B cell (primary cell): ENCODE data around the gene DRC1. TPM values are rescaled to one million over a fixed set of nuclear protein-coding genes. Genes with fewer than 3 reads are reported as not detected.

Experiments used
- ATAC-seq: fragments of 200-7000 bp; cut with Tn5 transposase; one replicate; pipeline ENCODE4 v1.10.0; 2021; ENCODE audit warnings: low read depth, mild to moderate bottlenecking, moderate number of reproducible peaks, moderate library complexity
- CTCF ChIA-PET: fragments of 350-600 bp; sonication (Branson Sonifier 250); formaldehyde crosslinking; loops from one replicate; lab custom pipeline; 2021; ENCODE audit warnings: antibody characterized with exemption, inconsistent platforms; lab: Charles Lee
- POLR2A ChIA-PET: fragments of 350-600 bp; sonication (Branson Sonifier 250); formaldehyde crosslinking; loops from one replicate; lab custom pipeline; 2021; ENCODE audit warnings: antibody characterized with exemption; lab: Charles Lee
- DNase-seq: peaks from one replicate; pipeline ENCODE4 v3.0.0; 2013
- H2AFZ ChIP-seq: 2 replicates; pipeline ENCODE4 v1.6.1; 2012; ENCODE audit warnings: mild to moderate bottlenecking, low read depth, low read length; ENCODE audit not compliant: insufficient read depth, poor library complexity, severe bottlenecking
- H3K27ac ChIP-seq, 2 donors: 1 replicate in 1 of 2; 2 replicates in 1 of 2; pipeline ENCODE4 v1.5.1; 2012 to 2013; ENCODE audit warnings: low read length in 2 of 2, mild to moderate bottlenecking in 2 of 2, moderate library complexity in 1 of 2
- H3K27me3 ChIP-seq, 4 experiments: fragments of 200-600 bp in 1 of 4; sonication (generic) in 1 of 4; replicated peaks in 1 of 4; 1 replicate in 2 of 4; 2 replicates in 2 of 4; pipeline versions ENCODE4 v1.6.1 to v1.7.0; 2013 to 2016; ENCODE audit warnings: low read length in 3 of 4, mild to moderate bottlenecking in 2 of 4, mixed read lengths in 1 of 4, moderate library complexity in 1 of 4; ENCODE audit not compliant: insufficient read depth in 4 of 4, control insufficient read depth in 3 of 4; ENCODE audit errors: control extremely low read depth in 1 of 4
- H3K36me3 ChIP-seq, 2 experiments: replicated peaks in 1 of 2; 1 replicate in 1 of 2; 2 replicates in 1 of 2; pipeline versions ENCODE4 v1.6.1 to v1.7.1; 2013; ENCODE audit warnings: low read length in 1 of 2; ENCODE audit not compliant: insufficient read depth in 2 of 2, control insufficient read depth in 1 of 2; ENCODE audit errors: control extremely low read depth in 1 of 2, extremely low read depth in 1 of 2
- H3K4me1 ChIP-seq, 2 donors: fragments of 200-600 bp in 1 of 2; sonication (generic) in 1 of 2; 1 replicate in 1 of 2; 2 replicates in 1 of 2; pipeline versions ENCODE4 v1.5.1 to v1.6.1; 2013 to 2017; ENCODE audit warnings: low read length in 2 of 2; ENCODE audit not compliant: control insufficient read depth in 2 of 2, insufficient read depth in 2 of 2
- H3K4me2 ChIP-seq: replicated peaks from 2 replicates; pipeline ENCODE3; 2012; ENCODE audit warnings: mild to moderate bottlenecking, low read depth, low read length; ENCODE audit not compliant: poor library complexity, severe bottlenecking
- H3K4me3 ChIP-seq, 5 experiments: fragments of 200-600 bp in 1 of 5; sonication (generic) in 1 of 5; 1 replicate in 3 of 5; 2 replicates in 2 of 5; pipeline versions ENCODE4 v1.5.1 to v1.7.0; 2011 to 2016; ENCODE audit warnings: low read length in 4 of 5, mild to moderate bottlenecking in 4 of 5, low read depth in 2 of 5, control low read depth in 1 of 5, moderate library complexity in 1 of 5; ENCODE audit not compliant: insufficient read depth in 1 of 5; ENCODE audit errors: control extremely low read depth in 1 of 5, extremely low read depth in 1 of 5
- H3K79me2 ChIP-seq: fragments of 200-600 bp; sonication (generic); one replicate; pipeline ENCODE4 v1.6.0; 2016; ENCODE audit warnings: low read length; ENCODE audit not compliant: control insufficient read depth, insufficient read depth
- H3K9ac ChIP-seq: fragments of 200-600 bp; sonication (generic); 2 replicates; pipeline ENCODE4 v1.6.1; 2017; ENCODE audit warnings: mild to moderate bottlenecking, low read length, moderate library complexity
- H3K9me3 ChIP-seq, 3 donors: one replicate each; pipeline versions ENCODE4 v1.6.1 to v1.7.1; 2013; ENCODE audit warnings: low read length in 2 of 3; ENCODE audit not compliant: control insufficient read depth in 2 of 3, insufficient read depth in 1 of 3; ENCODE audit errors: control extremely low read depth in 1 of 3
- H4K20me1 ChIP-seq: 2 replicates; pipeline ENCODE4 v1.6.0; 2012; ENCODE audit warnings: mild to moderate bottlenecking, low read length; ENCODE audit not compliant: insufficient read depth, control insufficient read depth, poor library complexity, severe bottlenecking
- H3K27ac Mint-ChIP-seq: one replicate; pipeline ENCODE4 v1.8.0; 2021; ENCODE audit warnings: mixed read lengths
- H3K27me3 Mint-ChIP-seq: one replicate; pipeline ENCODE4 v1.8.0; 2021; ENCODE audit warnings: mixed read lengths
- H3K4me1 Mint-ChIP-seq: one replicate; pipeline ENCODE4 v1.8.0; 2021; ENCODE audit warnings: mixed read lengths
- H3K4me3 Mint-ChIP-seq: one replicate; pipeline ENCODE4 v1.8.0; 2021; ENCODE audit warnings: mixed read lengths
- H3K9me3 Mint-ChIP-seq: one replicate; pipeline ENCODE4 v1.8.0; 2022; ENCODE audit warnings: mixed read lengths; ENCODE audit not compliant: insufficient read depth
- EZH2 ChIP-seq: IDR thresholded peaks from 2 replicates; pipeline ENCODE4 v1.6.1; 2012; ENCODE audit warnings: borderline replicate concordance, low read depth, mild to moderate bottlenecking, moderate library complexity, low read length; ENCODE audit not compliant: insufficient read depth, poor library complexity, severe bottlenecking
- WGBS: methylation state at CpG from one replicate; pipeline ENCODE4 v1.1.5; 2013; ENCODE audit warnings: missing lambda C conversion rate; ENCODE audit not compliant: insufficient coverage; 5-methylcytosine and 5-hydroxymethylcytosine counted together
- intact Hi-C: fragments of 100-400 bp; cut with micrococcal nuclease; formaldehyde crosslinking; loops from one replicate; pipeline ENCODE4 v1.10.0; 2022
- polyA plus RNA-seq: library from polyadenylated mRNA; depleted of rRNA; stranded (reverse); fragments of >200 nt; gene quantifications from 2 replicates; pipeline ENCODE4 v1.2.3, GENCODE V29; 2012
- total RNA-seq, 2 donors: library from RNA; stranded (reverse); fragments of 120-200 nt in 1 of 2; gene quantifications; 1 replicate in 1 of 2; 2 replicates in 1 of 2; pipeline versions ENCODE4 v1.2.3 to v1.2.4, GENCODE V29; 2013 to 2022
- TF ChIP-seq, protein P1 (sequence below): fragments of 200-600 bp; IDR thresholded peaks from one replicate; pipeline ENCODE4 v1.8.0; 2022; ENCODE audit warnings: antibody characterized with exemption, mild to moderate bottlenecking

DRC1 gene
- total and polyA plus RNA-seq, 2 donors (not counting 1 experiment from before 2014, with no cell fraction given), result not detected

DNA sequence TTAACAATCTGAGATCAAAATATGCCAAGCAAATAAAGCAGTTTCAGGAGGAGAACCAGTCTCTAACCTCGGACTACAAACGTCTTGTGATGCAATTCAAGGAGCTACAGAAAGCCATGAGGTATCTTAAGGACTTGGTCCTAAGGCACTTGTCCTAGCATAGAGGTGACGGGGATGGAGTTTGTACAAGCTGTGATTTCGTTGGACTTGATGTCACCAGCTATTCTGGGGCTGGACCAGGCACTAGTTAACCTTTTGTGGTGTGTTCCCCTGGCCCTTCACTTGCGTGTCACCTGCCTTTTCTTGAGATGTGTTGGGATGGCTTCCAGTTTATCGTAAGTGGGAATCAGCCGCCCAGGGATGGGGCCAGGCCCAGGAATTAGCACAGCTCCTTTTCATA lies 42.5 kb downstream of the DRC1 start:
- no peak overlapping the region for H3K9ac ChIP-seq
- H3K9me3 ChIP-seq, result no peaks in the 10 kb centered on the region
- CTCF ChIA-PET, result no interaction called here
- intact Hi-C loops, result no loop called here
- Mint-ChIP-seq H3K4me1 (no peaks in the 10 kb centered on the region), H3K4me3 (no peak overlapping the region), H3K9me3 (no peaks in the 10 kb centered on the region), H3K27me3 (peaks cover 1% of the 10 kb centered on the region), H3K27ac (no peak overlapping the region)
- no peak for ATAC-seq
- 97% methylated on average over 6 of the region's 7 CpGs for WGBS
- H2AFZ ChIP-seq, result no peak overlapping the region
- peaks cover 0 to 3% (median 0%) of the 10 kb centered on the region in 4 experiments for H3K27me3 ChIP-seq
- H3K79me2 ChIP-seq, result no peaks in the 10 kb centered on the region
- no peaks in the 10 kb centered on the region for H3K4me1 ChIP-seq
- DNase-seq, result no peak
- no peak overlapping the region for H3K27ac ChIP-seq
- H3K4me2 ChIP-seq, result no peak overlapping the region
- H4K20me1 ChIP-seq, result no peaks in the 10 kb centered on the region
- no peak overlapping the region for H3K4me3 ChIP-seq
- POLR2A ChIA-PET, result no interaction called here
- TF ChIP-seq, protein P1, sequence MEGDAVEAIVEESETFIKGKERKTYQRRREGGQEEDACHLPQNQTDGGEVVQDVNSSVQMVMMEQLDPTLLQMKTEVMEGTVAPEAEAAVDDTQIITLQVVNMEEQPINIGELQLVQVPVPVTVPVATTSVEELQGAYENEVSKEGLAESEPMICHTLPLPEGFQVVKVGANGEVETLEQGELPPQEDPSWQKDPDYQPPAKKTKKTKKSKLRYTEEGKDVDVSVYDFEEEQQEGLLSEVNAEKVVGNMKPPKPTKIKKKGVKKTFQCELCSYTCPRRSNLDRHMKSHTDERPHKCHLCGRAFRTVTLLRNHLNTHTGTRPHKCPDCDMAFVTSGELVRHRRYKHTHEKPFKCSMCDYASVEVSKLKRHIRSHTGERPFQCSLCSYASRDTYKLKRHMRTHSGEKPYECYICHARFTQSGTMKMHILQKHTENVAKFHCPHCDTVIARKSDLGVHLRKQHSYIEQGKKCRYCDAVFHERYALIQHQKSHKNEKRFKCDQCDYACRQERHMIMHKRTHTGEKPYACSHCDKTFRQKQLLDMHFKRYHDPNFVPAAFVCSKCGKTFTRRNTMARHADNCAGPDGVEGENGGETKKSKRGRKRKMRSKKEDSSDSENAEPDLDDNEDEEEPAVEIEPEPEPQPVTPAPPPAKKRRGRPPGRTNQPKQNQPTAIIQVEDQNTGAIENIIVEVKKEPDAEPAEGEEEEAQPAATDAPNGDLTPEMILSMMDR, result no peak
- TF ChIP-seq EZH2, result no peak
- H3K36me3 ChIP-seq, result no peaks in the 10 kb centered on the region

DNA sequence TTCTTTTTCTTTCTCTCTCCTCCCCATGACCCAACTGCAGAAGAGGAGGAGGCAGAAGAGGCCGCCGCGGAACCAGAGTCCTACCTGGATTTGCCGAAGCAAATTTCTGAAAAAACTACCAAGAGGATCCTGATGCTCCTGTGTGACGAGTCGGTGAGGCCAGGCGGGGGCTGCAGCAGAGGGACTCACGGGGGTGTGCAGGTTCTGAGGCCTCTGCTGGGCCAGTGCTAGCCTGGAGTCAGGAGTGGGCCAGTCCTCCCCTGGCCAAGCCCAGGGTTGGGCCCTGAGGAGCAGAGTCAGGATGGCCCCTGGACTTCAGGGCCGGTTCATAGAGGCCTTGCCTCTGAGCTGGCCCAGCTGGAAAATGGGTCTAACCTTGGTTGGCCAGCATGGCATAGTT lies 46.9 kb downstream of the DRC1 start:
- Mint-ChIP-seq H3K27ac (no peak overlapping the region), H3K4me1 (no peaks in the 10 kb centered on the region), H3K4me3 (no peak overlapping the region), H3K9me3 (peaks cover 3% of the 10 kb centered on the region), H3K27me3 (peaks cover 6% of the 10 kb centered on the region)
- no peaks in the 10 kb centered on the region for H4K20me1 ChIP-seq
- ChIA-PET CTCF (no interaction called here), POLR2A (no interaction called here)
- H3K9ac ChIP-seq, result no peak overlapping the region
- H3K36me3 ChIP-seq, result no peaks in the 10 kb centered on the region
- no peak for ATAC-seq
- H3K27ac ChIP-seq, result no peak overlapping the region
- no peak overlapping the region for H3K4me3 ChIP-seq
- no peaks in the 10 kb centered on the region for H3K79me2 ChIP-seq
- no peak for DNase-seq
- intact Hi-C loops, result no loop called here
- H3K27me3 ChIP-seq, result peaks cover 0 to 7% (median 0%) of the 10 kb centered on the region in 4 experiments
- no peaks in the 10 kb centered on the region for H3K9me3 ChIP-seq
- WGBS, result 96% methylated on average over 9 of the region's 9 CpGs
- no peak for TF ChIP-seq EZH2
- TF ChIP-seq, protein P1, result no peak
- no peak overlapping the region for H3K4me2 ChIP-seq
- H2AFZ ChIP-seq, result no peak overlapping the region
- H3K4me1 ChIP-seq, result no peaks in the 10 kb centered on the region
